ENCODE measurements around the gene RAP1A. TPM values are rescaled to one million over a fixed set of nuclear protein-coding genes. Genes with fewer than 3 reads are reported as not detected.

Gene RAP1A
- polyA plus RNA-seq, 1 of the 3 experiments (the other 2 are of a cell fraction): 17.7 TPM

GRCh38 chr1:111598544-111598943, 21.0 kb upstream of the RAP1A start:
- no peak for DNase-seq
- no peaks in the 10 kb centered on the region for H3F3A ChIP-seq (replicated peaks; ENCODE audit: insufficient read depth)
- no peak overlapping the region for H3K9ac ChIP-seq
- H3K4me1 ChIP-seq (ENCODE audit: control insufficient read depth in 1 of 2, insufficient read depth in 2 of 2, low read depth in 1 of 2, low read length in 1 of 2): peaks cover 2% of the 10 kb centered on the region in 2 experiments; a peak in 2 of 4 replicates
- peaks cover 0 to 4% of the 10 kb centered on the region in 2 experiments for H3K36me3 ChIP-seq (replicated peaks in 1 of 2; ENCODE audit: control insufficient read depth in 1 of 2, insufficient read depth in 2 of 2, low read length in 1 of 2)
- 94% methylated on average over 6 of the region's 6 CpGs for WGBS (ENCODE audit: low lambda C conversion rate)
- no peak overlapping the region for H3K27ac ChIP-seq (ENCODE audit: low read depth in 2 of 2, low read length in 1 of 2)
- TF ChIP-seq FOSL2 (IDR thresholded peaks at IDR 0.05; ENCODE audit: borderline replicate concordance, low read depth) (no peak), NFIC (IDR thresholded peaks at IDR 0.05; ENCODE audit: borderline replicate concordance) (no peak), CHD2 (IDR thresholded peaks at IDR 0.05; ENCODE audit: low read length, partially characterized antibody) (no peak), RFX5 (IDR thresholded peaks at IDR 0.05; ENCODE audit: low read length) (no peak), RAD21 (IDR thresholded peaks at IDR 0.05; ENCODE audit: low read length) (no peak), MEF2A (IDR thresholded peaks at IDR 0.05; ENCODE audit: borderline replicate concordance, low read depth) (no peak), MXI1 (IDR thresholded peaks at IDR 0.05; ENCODE audit: low read depth, low read length) (no peak), SIN3A (IDR thresholded peaks at IDR 0.05; ENCODE audit: borderline replicate concordance, low read depth, low read length) (no peak), MAX (IDR thresholded peaks at IDR 0.05; ENCODE audit: low read depth) (no peak), FOXJ3 (CRISPR knock-in tag; IDR thresholded peaks at IDR 0.05) (no peak), TCF12 (IDR thresholded peaks at IDR 0.05) (no peak), GABPA (IDR thresholded peaks at IDR 0.05; ENCODE audit: low read depth) (no peak), TEAD4 (IDR thresholded peaks at IDR 0.05; ENCODE audit: borderline replicate concordance, insufficient read depth) (no peak), EZH2phosphoT487 (IDR thresholded peaks at IDR 0.05; ENCODE audit: borderline replicate concordance, low read depth) (no peak), ELF1 (IDR thresholded peaks at IDR 0.05) (no peak), REST (IDR thresholded peaks at IDR 0.05; ENCODE audit: low read depth, low read length) (no peak), ZBTB33 (IDR thresholded peaks at IDR 0.05; ENCODE audit: borderline replicate concordance, low read depth) (no peak), USF1 (IDR thresholded peaks at IDR 0.05; ENCODE audit: borderline replicate concordance, low read depth) (no peak)
- H3K27me3 ChIP-seq (ENCODE audit: insufficient read depth): no peaks in the 10 kb centered on the region
- ChIA-PET CTCF (no interaction called here), POLR2A (no interaction called here)
- no peak overlapping the region for H3K4me3 ChIP-seq (ENCODE audit: low read depth in 2 of 2, low read length in 1 of 2)
- H3K4me2 ChIP-seq: no peak overlapping the region
- H2AFZ ChIP-seq (ENCODE audit: low read depth): no peak overlapping the region
- H3K79me2 ChIP-seq (ENCODE audit: insufficient read depth): no peaks in the 10 kb centered on the region
- H4K20me1 ChIP-seq (ENCODE audit: insufficient read depth): no peaks in the 10 kb centered on the region
- no peaks in the 10 kb centered on the region for H3K9me3 ChIP-seq
- no peaks in the 10 kb centered on the region for H3K9me2 ChIP-seq
